Fibroblast of lung (primary cell): ENCODE measurements around the gene INTS6. TPM values are rescaled to one million over a fixed set of nuclear protein-coding genes. Genes with fewer than 3 reads are reported as not detected.

Source experiments
- DNase-seq, 2 donors: peaks; one replicate each; pipeline versions ENCODE4 v3.0.0 to v3.0.0-alpha.2; 2010; ENCODE audit warnings: low read depth in 2 of 2
- H2AFZ ChIP-seq: 2 replicates; pipeline ENCODE4 v1.5.1; 2012; ENCODE audit warnings: low read length, control low read depth, inconsistent platforms
- H3K27ac ChIP-seq: 2 replicates; pipeline ENCODE4 v1.5.1; 2011; ENCODE audit warnings: low read length, control low read depth; ENCODE audit not compliant: insufficient read depth
- H3K27me3 ChIP-seq: 2 replicates; pipeline ENCODE4 v1.5.1; 2011; ENCODE audit warnings: mild to moderate bottlenecking, low read length; ENCODE audit not compliant: control insufficient read depth, insufficient read depth
- H3K36me3 ChIP-seq: 2 replicates; pipeline ENCODE4 v1.5.1; 2011; ENCODE audit warnings: low read length; ENCODE audit not compliant: control insufficient read depth, insufficient read depth
- H3K4me1 ChIP-seq: 2 replicates; pipeline ENCODE4 v1.5.1; 2011; ENCODE audit warnings: low read length; ENCODE audit not compliant: control insufficient read depth, insufficient read depth; ENCODE audit errors: extremely low read depth
- H3K4me2 ChIP-seq: 2 replicates; pipeline ENCODE4 v1.5.1; 2011; ENCODE audit warnings: low read length, control low read depth; ENCODE audit not compliant: insufficient read depth; ENCODE audit errors: extremely low read depth
- H3K4me3 ChIP-seq, 4 experiments: fragments of 200-600 bp in 1 of 4; sonication (generic) in 1 of 4; replicated peaks in 1 of 4; 2 replicates each; pipeline ENCODE4 v1.5.1; 2011 to 2016; ENCODE audit warnings: low read length in 4 of 4, low read depth in 3 of 4, mild to moderate bottlenecking in 3 of 4, control low read depth in 2 of 4, inconsistent platforms in 1 of 4, mixed read lengths in 1 of 4; ENCODE audit not compliant: insufficient read depth in 1 of 4; ENCODE audit errors: control extremely low read depth in 1 of 4
- H3K79me2 ChIP-seq: 2 replicates; pipeline ENCODE4 v1.5.1; 2012; ENCODE audit warnings: mild to moderate bottlenecking, low read length, inconsistent platforms; ENCODE audit not compliant: control insufficient read depth, insufficient read depth
- H3K9ac ChIP-seq: 2 replicates; pipeline ENCODE4 v1.5.1; 2011; ENCODE audit warnings: mild to moderate bottlenecking, low read length, control low read depth; ENCODE audit not compliant: insufficient read depth
- H3K9me3 ChIP-seq: 2 replicates; pipeline ENCODE4 v1.5.1; 2012; ENCODE audit warnings: low read depth, low read length; ENCODE audit not compliant: control insufficient read depth, insufficient read depth
- H4K20me1 ChIP-seq: 2 replicates; pipeline ENCODE4 v1.5.1; 2011; ENCODE audit warnings: low read length; ENCODE audit not compliant: control insufficient read depth, insufficient read depth; ENCODE audit errors: extremely low read depth
- CTCF ChIP-seq, 2 donors: IDR thresholded peaks in 1 of 2; conservative IDR thresholded peaks in 1 of 2; 1 replicate in 1 of 2; 2 replicates in 1 of 2; pipeline ENCODE4 v1.5.1; 2011 to 2012; ENCODE audit warnings: low read length in 2 of 2, control low read depth in 1 of 2, inconsistent platforms in 1 of 2, low read depth in 1 of 2, mild to moderate bottlenecking in 1 of 2
- EZH2 ChIP-seq: IDR thresholded peaks from 2 replicates; pipeline ENCODE4 v1.5.1; 2012; ENCODE audit warnings: low read length, control low read depth, mild to moderate bottlenecking; ENCODE audit errors: missing control alignments
- polyA plus RNA-seq, 2 donors: library from polyadenylated mRNA; depleted of rRNA in 1 of 2; stranded (reverse) in 1 of 2; unstranded in 1 of 2; fragments of >200 nt; gene quantifications; 2 replicates each; pipeline ENCODE4 v1.2.1, GENCODE V29; 2011 to 2012; ENCODE audit warnings: missing spikeins in 1 of 2
- total RNA-seq: library from RNA; depleted of rRNA; stranded (reverse); fragments of >200 nt; gene quantifications from 2 replicates; pipeline ENCODE4 v1.2.1, GENCODE V29; 2014

INTS6 gene
- total and polyA plus RNA-seq, 2 donors (not counting 1 experiment from before 2014, with no cell fraction given), result 29.3 to 66.7 TPM

GRCh38 chr13:51336746-51337145 lies 116.1 kb downstream of the INTS6 start:
- Histone ChIP-seq H3K27me3 (no peaks in the 10 kb centered on the region), H3K36me3 (no peaks in the 10 kb centered on the region), H3K79me2 (no peaks in the 10 kb centered on the region), H3K27ac (no peak overlapping the region), H3K4me3 (no peak overlapping the region), H3K4me2 (no peak overlapping the region), H2AFZ (no peak overlapping the region), H3K9me3 (no peaks in the 10 kb centered on the region), H3K9ac (no peak overlapping the region), H3K4me1 (no peaks in the 10 kb centered on the region), H4K20me1 (no peaks in the 10 kb centered on the region)
- TF ChIP-seq CTCF (conservative IDR thresholded peaks at IDR 0.05 in 1 of 2, IDR thresholded peaks at IDR 0.05 in 1 of 2; ENCODE audit: low read depth in 1 of 2, low read length in 2 of 2) (no peak), EZH2 (no peak)
- no peak for DNase-seq

- Histone ChIP-seq H3K4me1 (no peaks in the 10 kb centered on the region), H3K4me3 (no peak overlapping the region), H3K27ac (no peak overlapping the region), H3K9me3 (no peaks in the 10 kb centered on the region), H4K20me1 (no peaks in the 10 kb centered on the region), H2AFZ (no peak overlapping the region), H3K4me2 (no peak overlapping the region), H3K27me3 (no peaks in the 10 kb centered on the region), H3K79me2 (no peaks in the 10 kb centered on the region), H3K9ac (no peak overlapping the region), H3K36me3 (no peaks in the 10 kb centered on the region)
- TF ChIP-seq CTCF (conservative IDR thresholded peaks at IDR 0.05 in 1 of 2, IDR thresholded peaks at IDR 0.05 in 1 of 2; ENCODE audit: low read depth in 1 of 2, low read length in 2 of 2), result no peak
- TF ChIP-seq EZH2, result no peak
- no peak for DNase-seq
Observed at GRCh38 chr13:51333826-51334225, 119.0 kb downstream of the INTS6 start.

- no peaks in the 10 kb centered on the region for H4K20me1 ChIP-seq
- no peak overlapping the region for H2AFZ ChIP-seq
- H3K27me3 ChIP-seq, result no peaks in the 10 kb centered on the region
- no peak overlapping the region for H3K9ac ChIP-seq
- no peak overlapping the region for H3K27ac ChIP-seq
- no peak overlapping the region for H3K4me3 ChIP-seq
- no peaks in the 10 kb centered on the region for H3K36me3 ChIP-seq
- no peaks in the 10 kb centered on the region for H3K9me3 ChIP-seq
- no peak overlapping the region for H3K4me2 ChIP-seq
- H3K4me1 ChIP-seq, result no peaks in the 10 kb centered on the region
- H3K79me2 ChIP-seq, result no peaks in the 10 kb centered on the region
- TF ChIP-seq CTCF (conservative IDR thresholded peaks at IDR 0.05 in 1 of 2, IDR thresholded peaks at IDR 0.05 in 1 of 2; ENCODE audit: low read depth in 1 of 2, low read length in 2 of 2) (no peak), EZH2 (no peak)
- no peak for DNase-seq
Observed at GRCh38 chr13:51333421-51333820, 119.4 kb downstream of the INTS6 start.
